Measurements from ENCODE around the gene HOXA6. TPM values are rescaled to one million over a fixed set of nuclear protein-coding genes. Genes with fewer than 3 reads are reported as not detected.
A peak's percentile ranks its signal among the peaks of the same experiment; 100 is the strongest.

The HOXA6 gene
- total and polyA plus RNA-seq, 2 donors from 2014 or later: 1.1 to 22.0 TPM

DNA sequence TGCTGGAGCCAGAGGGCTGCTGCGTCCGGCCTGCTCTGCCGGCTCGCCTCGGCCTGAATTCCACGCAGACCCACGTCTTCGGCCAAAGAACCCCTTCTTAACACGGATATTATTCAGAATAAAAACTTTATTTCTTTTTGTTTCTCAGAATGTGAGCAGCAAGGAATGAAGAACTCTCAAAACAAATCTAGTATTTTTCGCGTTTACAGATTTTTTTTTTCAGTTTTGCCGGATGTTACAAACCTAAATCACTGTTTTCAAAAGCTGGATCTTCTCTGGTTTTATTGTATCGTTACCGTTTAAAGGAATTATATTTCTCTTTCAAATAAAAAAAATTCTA, 40.7 kb downstream of the HOXA6 start:
- DNase-seq (peak in 2 of 5 donors; percentile 44 to 52), FAIRE-seq (no peak)
- H3K9me3 ChIP-seq (ENCODE audit: control insufficient read depth in 2 of 3, insufficient read depth in 1 of 3, low read length in 3 of 3): no peaks in the 10 kb centered on the region
- TF ChIP-seq, protein P1, sequence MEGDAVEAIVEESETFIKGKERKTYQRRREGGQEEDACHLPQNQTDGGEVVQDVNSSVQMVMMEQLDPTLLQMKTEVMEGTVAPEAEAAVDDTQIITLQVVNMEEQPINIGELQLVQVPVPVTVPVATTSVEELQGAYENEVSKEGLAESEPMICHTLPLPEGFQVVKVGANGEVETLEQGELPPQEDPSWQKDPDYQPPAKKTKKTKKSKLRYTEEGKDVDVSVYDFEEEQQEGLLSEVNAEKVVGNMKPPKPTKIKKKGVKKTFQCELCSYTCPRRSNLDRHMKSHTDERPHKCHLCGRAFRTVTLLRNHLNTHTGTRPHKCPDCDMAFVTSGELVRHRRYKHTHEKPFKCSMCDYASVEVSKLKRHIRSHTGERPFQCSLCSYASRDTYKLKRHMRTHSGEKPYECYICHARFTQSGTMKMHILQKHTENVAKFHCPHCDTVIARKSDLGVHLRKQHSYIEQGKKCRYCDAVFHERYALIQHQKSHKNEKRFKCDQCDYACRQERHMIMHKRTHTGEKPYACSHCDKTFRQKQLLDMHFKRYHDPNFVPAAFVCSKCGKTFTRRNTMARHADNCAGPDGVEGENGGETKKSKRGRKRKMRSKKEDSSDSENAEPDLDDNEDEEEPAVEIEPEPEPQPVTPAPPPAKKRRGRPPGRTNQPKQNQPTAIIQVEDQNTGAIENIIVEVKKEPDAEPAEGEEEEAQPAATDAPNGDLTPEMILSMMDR (IDR thresholded peaks at IDR 0.05; ENCODE audit: borderline replicate concordance, extremely low read depth, insufficient read depth): no peak
- intact Hi-C loops (cut with DNase I): no loop called here
- peaks cover 0 to 5% (median 4%) of the 10 kb centered on the region in 3 donors for H3K36me3 ChIP-seq (ENCODE audit: control insufficient read depth in 2 of 3, insufficient read depth in 3 of 3, low read length in 3 of 3)
- no peaks in the 10 kb centered on the region for H3K27me3 ChIP-seq (ENCODE audit: control insufficient read depth, insufficient read depth, low read length)
- peak overlapping the region in 2 of 3 donors; percentile 17 to 65 for H3K9ac ChIP-seq (ENCODE audit: low read length in 3 of 3)
- peak overlapping the region in 2 of 3 donors; percentile 26 to 55 for H3K4me3 ChIP-seq (ENCODE audit: low read length in 3 of 3)
- peak overlapping the region; percentile 78 to 79 for H3K27ac ChIP-seq (ENCODE audit: low read depth in 2 of 2, low read length in 2 of 2)
- H3K4me1 ChIP-seq (ENCODE audit: control insufficient read depth in 2 of 3, insufficient read depth in 2 of 3, low read depth in 1 of 3, low read length in 3 of 3): peaks cover 19 to 21% (median 19%) of the 10 kb centered on the region in 3 donors

DNA sequence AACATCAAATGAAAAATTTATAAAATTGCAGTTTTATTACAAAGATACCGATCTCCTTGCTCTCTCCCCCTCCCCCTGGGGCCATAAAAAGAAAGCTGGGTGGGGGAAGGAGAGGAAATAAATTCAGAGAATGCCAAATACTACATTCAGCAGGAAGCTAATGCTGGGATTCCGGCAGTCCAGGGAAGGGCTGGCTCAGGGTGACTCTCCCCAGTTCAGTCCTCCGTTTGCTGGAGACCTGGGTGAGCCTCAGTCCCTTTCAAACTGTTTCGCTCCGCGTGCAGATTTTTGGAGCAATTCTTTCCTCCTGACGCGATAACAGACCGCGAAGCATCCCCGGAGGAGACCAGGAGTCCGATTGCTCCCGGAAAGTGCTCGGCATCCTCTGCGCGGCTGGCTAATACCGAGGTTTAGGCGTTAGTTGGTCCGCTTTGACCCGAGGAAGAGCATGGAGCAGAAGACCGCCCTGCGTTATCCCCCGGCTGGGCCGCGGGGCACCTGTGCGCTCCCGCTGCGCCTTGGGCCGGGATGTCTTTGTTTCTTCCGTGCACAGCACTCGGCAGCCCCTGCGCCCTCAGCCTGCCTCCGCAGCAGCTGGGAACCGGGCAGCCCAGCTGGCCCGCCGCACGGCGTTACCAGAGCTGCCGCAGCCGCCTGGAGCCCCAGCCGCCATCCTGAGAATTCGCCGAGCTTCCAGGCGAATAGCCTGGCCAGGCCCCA, 41.2 kb downstream of the HOXA6 start:
- DNase-seq (peak; percentile 51 to 80 (median 71)), FAIRE-seq (no peak)
- Histone ChIP-seq H3K4me3 (ENCODE audit: low read length in 3 of 3) (peak overlapping the region; percentile 41 to 61 (median 55)), H3K9me3 (ENCODE audit: control insufficient read depth in 2 of 3, insufficient read depth in 1 of 3, low read length in 3 of 3) (no peaks in the 10 kb centered on the region), H3K27me3 (ENCODE audit: control insufficient read depth, insufficient read depth, low read length) (no peaks in the 10 kb centered on the region), H3K9ac (ENCODE audit: low read length in 3 of 3) (peak overlapping the region; percentile 1 to 65 (median 9)), H3K36me3 (ENCODE audit: control insufficient read depth in 2 of 3, insufficient read depth in 3 of 3, low read length in 3 of 3) (peaks cover 0 to 5% (median 4%) of the 10 kb centered on the region in 3 donors), H3K4me1 (ENCODE audit: control insufficient read depth in 2 of 3, insufficient read depth in 2 of 3, low read depth in 1 of 3, low read length in 3 of 3) (peaks cover 19 to 21% (median 19%) of the 10 kb centered on the region in 3 donors), H3K27ac (ENCODE audit: low read depth in 2 of 2, low read length in 2 of 2) (peak overlapping the region; percentile 78 to 79)
- TF ChIP-seq, protein P1 (IDR thresholded peaks at IDR 0.05; ENCODE audit: borderline replicate concordance, extremely low read depth, insufficient read depth): no peak
- intact Hi-C loops (cut with DNase I): no loop called here

DNA sequence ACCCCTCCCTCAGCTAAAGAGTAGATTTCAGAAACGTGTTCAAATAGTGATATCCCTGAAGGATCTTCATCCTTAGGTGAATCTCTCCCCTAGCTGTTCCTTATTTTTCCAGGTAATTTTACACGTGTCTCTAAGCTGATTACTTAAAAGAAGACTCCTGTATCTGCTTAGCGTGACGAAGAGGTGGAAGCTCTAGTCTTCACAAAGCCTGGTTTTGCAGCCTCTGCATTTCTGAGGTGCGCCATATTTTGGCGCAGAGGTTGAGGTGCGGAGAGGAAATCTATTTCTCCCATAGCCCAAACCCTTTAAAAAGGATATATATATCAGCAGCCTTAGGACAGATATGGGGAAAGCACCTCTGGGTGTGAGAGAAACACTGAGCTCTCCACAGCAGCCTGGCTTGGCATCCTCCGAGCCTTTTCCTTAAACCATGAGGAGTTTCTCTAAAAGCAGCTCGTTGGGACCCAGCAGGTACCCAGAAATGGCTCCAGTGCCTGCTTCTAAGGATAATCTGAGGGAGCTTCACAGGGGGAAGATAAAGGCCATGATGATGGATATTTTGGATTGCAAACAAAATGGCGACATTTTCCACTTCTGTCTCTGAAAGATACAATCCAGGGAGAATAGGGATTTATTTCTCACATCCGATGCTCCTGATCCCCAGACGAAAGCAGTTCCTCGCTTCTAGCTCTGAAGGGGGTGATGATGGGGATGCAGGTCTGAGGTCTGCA, 42.1 kb downstream of the HOXA6 start:
- Histone ChIP-seq H3K36me3 (ENCODE audit: control insufficient read depth in 2 of 3, insufficient read depth in 3 of 3, low read length in 3 of 3) (peaks cover 0 to 5% (median 4%) of the 10 kb centered on the region in 3 donors), H3K9ac (ENCODE audit: low read length in 3 of 3) (peak overlapping the region in 2 of 3 donors; percentile 9 to 65), H3K4me1 (ENCODE audit: control insufficient read depth in 2 of 3, insufficient read depth in 2 of 3, low read depth in 1 of 3, low read length in 3 of 3) (peaks cover 19 to 23% (median 20%) of the 10 kb centered on the region in 3 donors), H3K27me3 (ENCODE audit: control insufficient read depth, insufficient read depth, low read length) (no peaks in the 10 kb centered on the region), H3K9me3 (ENCODE audit: control insufficient read depth in 2 of 3, insufficient read depth in 1 of 3, low read length in 3 of 3) (no peaks in the 10 kb centered on the region), H3K4me3 (ENCODE audit: low read length in 3 of 3) (peak overlapping the region in 2 of 3 donors; percentile 11 to 55), H3K27ac (ENCODE audit: low read depth in 2 of 2, low read length in 2 of 2) (peak overlapping the region; percentile 78 to 79)
- FAIRE-seq: no peak
- intact Hi-C loops (cut with DNase I): no loop called here
- TF ChIP-seq, protein P1 (IDR thresholded peaks at IDR 0.05; ENCODE audit: borderline replicate concordance, extremely low read depth, insufficient read depth): no peak
- peak in 2 of 5 donors; percentile 45 to 55 for DNase-seq

All from kidney (tissue), 14 donors.